ENCODE data around the gene GJE1. TPM values are rescaled to one million over a fixed set of nuclear protein-coding genes. Genes with fewer than 3 reads are reported as not detected.
"Not testable (repeated sequence)": the region's sequence is repeated elsewhere in the genome, so short reads cannot be mapped to it uniquely, and the experiment has no call there.

Gene GJE1
- not detected for total RNA-seq

GRCh38 chr6:142132625-142133024, at the start of gene GJE1:
TSS of gene GJE1 (plus strand) at chr6:142132925. CDS start at chr6:142133159, 234 bp downstream.
- Histone ChIP-seq H3K4me1 (ENCODE audit: control insufficient read depth in 3 of 3, insufficient read depth in 3 of 3, low read length in 3 of 3) (no peaks in the 10 kb centered on the region), H3K27me3 (ENCODE audit: control insufficient read depth in 3 of 3, insufficient read depth in 3 of 3, low read length in 3 of 3) (no peaks in the 10 kb centered on the region), H3K9ac (ENCODE audit: low read depth in 1 of 3, low read length in 3 of 3) (no peak within 1 kb of the TSS), H3K9me3 (ENCODE audit: control insufficient read depth in 3 of 3, low read length in 3 of 3) (peaks cover 0 to 2% (median 0%) of the 10 kb centered on the region in 3 donors), H3K36me3 (ENCODE audit: control insufficient read depth in 3 of 3, insufficient read depth in 3 of 3, low read length in 3 of 3) (no peaks in the 10 kb centered on the region), H3K4me3 (ENCODE audit: low read length in 3 of 3) (no peak within 1 kb of the TSS), H3K27ac (ENCODE audit: low read depth, low read length) (no peak within 1 kb of the TSS)

- no peaks in the 10 kb centered on the region for H3K9me3 ChIP-seq (ENCODE audit: control insufficient read depth in 3 of 3, low read length in 3 of 3)
- H3K36me3 ChIP-seq (ENCODE audit: control insufficient read depth in 3 of 3, insufficient read depth in 3 of 3, low read length in 3 of 3), result no peaks in the 10 kb centered on the region
- no peak overlapping the region for H3K9ac ChIP-seq (ENCODE audit: low read depth in 1 of 3, low read length in 3 of 3)
- no peak overlapping the region for H3K27ac ChIP-seq (ENCODE audit: low read depth, low read length)
- H3K27me3 ChIP-seq (ENCODE audit: control insufficient read depth in 3 of 3, insufficient read depth in 3 of 3, low read length in 3 of 3), result peaks cover 14 to 20% (median 15%) of the 10 kb centered on the region in 3 donors
- H3K4me1 ChIP-seq (ENCODE audit: control insufficient read depth in 3 of 3, insufficient read depth in 3 of 3, low read length in 3 of 3), result no peaks in the 10 kb centered on the region
- H3K4me3 ChIP-seq (ENCODE audit: low read length in 3 of 3), result no peak overlapping the region
Measured at GRCh38 chr6:142087950-142088857, 44.5 kb upstream of the GJE1 start.

- Histone ChIP-seq H3K27me3 (ENCODE audit: control insufficient read depth in 3 of 3, insufficient read depth in 3 of 3, low read length in 3 of 3) (peaks cover 14 to 20% (median 15%) of the 10 kb centered on the region in 3 donors), H3K9ac (ENCODE audit: low read depth in 1 of 3, low read length in 3 of 3) (no peak overlapping the region), H3K9me3 (ENCODE audit: control insufficient read depth in 3 of 3, low read length in 3 of 3) (no peaks in the 10 kb centered on the region), H3K36me3 (ENCODE audit: control insufficient read depth in 3 of 3, insufficient read depth in 3 of 3, low read length in 3 of 3) (no peaks in the 10 kb centered on the region), H3K4me3 (ENCODE audit: low read length in 3 of 3) (no peak overlapping the region), H3K27ac (ENCODE audit: low read depth, low read length) (no peak overlapping the region), H3K4me1 (ENCODE audit: control insufficient read depth in 3 of 3, insufficient read depth in 3 of 3, low read length in 3 of 3) (no peaks in the 10 kb centered on the region)
Measured at GRCh38 chr6:142088858-142089216, 43.9 kb upstream of the GJE1 start.

GRCh38 chr6:142104820-142105219, 27.9 kb upstream of the GJE1 start:
- not testable (repeated sequence) for H3K36me3 ChIP-seq (ENCODE audit: control insufficient read depth in 3 of 3, insufficient read depth in 3 of 3, low read length in 3 of 3); H3K27me3 ChIP-seq (ENCODE audit: control insufficient read depth in 3 of 3, insufficient read depth in 3 of 3, low read length in 3 of 3); H3K4me3 ChIP-seq (ENCODE audit: low read length in 3 of 3); H3K27ac ChIP-seq (ENCODE audit: low read depth, low read length); H3K9ac ChIP-seq (ENCODE audit: low read depth in 1 of 3, low read length in 3 of 3); H3K9me3 ChIP-seq (ENCODE audit: control insufficient read depth in 3 of 3, low read length in 3 of 3); H3K4me1 ChIP-seq (ENCODE audit: control insufficient read depth in 3 of 3, insufficient read depth in 3 of 3, low read length in 3 of 3)

GRCh38 chr6:142110820-142111219, 21.9 kb upstream of the GJE1 start:
- not testable (repeated sequence) for H3K9ac ChIP-seq (ENCODE audit: low read depth in 1 of 3, low read length in 3 of 3); H3K4me1 ChIP-seq (ENCODE audit: control insufficient read depth in 3 of 3, insufficient read depth in 3 of 3, low read length in 3 of 3); H3K36me3 ChIP-seq (ENCODE audit: control insufficient read depth in 3 of 3, insufficient read depth in 3 of 3, low read length in 3 of 3); H3K27ac ChIP-seq (ENCODE audit: low read depth, low read length); H3K27me3 ChIP-seq (ENCODE audit: control insufficient read depth in 3 of 3, insufficient read depth in 3 of 3, low read length in 3 of 3); H3K4me3 ChIP-seq (ENCODE audit: low read length in 3 of 3); H3K9me3 ChIP-seq (ENCODE audit: control insufficient read depth in 3 of 3, low read length in 3 of 3)

- Histone ChIP-seq H3K27me3 (ENCODE audit: control insufficient read depth in 3 of 3, insufficient read depth in 3 of 3, low read length in 3 of 3) (no peaks in the 10 kb centered on the region), H3K9me3 (ENCODE audit: control insufficient read depth in 3 of 3, low read length in 3 of 3) (no peaks in the 10 kb centered on the region), H3K36me3 (ENCODE audit: control insufficient read depth in 3 of 3, insufficient read depth in 3 of 3, low read length in 3 of 3) (no peaks in the 10 kb centered on the region), H3K9ac (ENCODE audit: low read depth in 1 of 3, low read length in 3 of 3) (no peak overlapping the region), H3K4me1 (ENCODE audit: control insufficient read depth in 3 of 3, insufficient read depth in 3 of 3, low read length in 3 of 3) (no peaks in the 10 kb centered on the region), H3K27ac (ENCODE audit: low read depth, low read length) (no peak overlapping the region), H3K4me3 (ENCODE audit: low read length in 3 of 3) (no peak overlapping the region)
Measured at GRCh38 chr6:142112451-142113061, 20.2 kb upstream of the GJE1 start.

GRCh38 chr6:142117366-142117765, 15.4 kb upstream of the GJE1 start:
- Histone ChIP-seq H3K9me3 (ENCODE audit: control insufficient read depth in 3 of 3, low read length in 3 of 3) (no peaks in the 10 kb centered on the region), H3K4me3 (ENCODE audit: low read length in 3 of 3) (no peak overlapping the region), H3K4me1 (ENCODE audit: control insufficient read depth in 3 of 3, insufficient read depth in 3 of 3, low read length in 3 of 3) (no peaks in the 10 kb centered on the region), H3K27me3 (ENCODE audit: control insufficient read depth in 3 of 3, insufficient read depth in 3 of 3, low read length in 3 of 3) (no peaks in the 10 kb centered on the region), H3K36me3 (ENCODE audit: control insufficient read depth in 3 of 3, insufficient read depth in 3 of 3, low read length in 3 of 3) (no peaks in the 10 kb centered on the region), H3K9ac (ENCODE audit: low read depth in 1 of 3, low read length in 3 of 3) (no peak overlapping the region), H3K27ac (ENCODE audit: low read depth, low read length) (no peak overlapping the region)

- no peaks in the 10 kb centered on the region for H3K4me1 ChIP-seq (ENCODE audit: control insufficient read depth in 3 of 3, insufficient read depth in 3 of 3, low read length in 3 of 3)
- no peak overlapping the region for H3K27ac ChIP-seq (ENCODE audit: low read depth, low read length)
- H3K36me3 ChIP-seq (ENCODE audit: control insufficient read depth in 3 of 3, insufficient read depth in 3 of 3, low read length in 3 of 3), result no peaks in the 10 kb centered on the region
- no peaks in the 10 kb centered on the region for H3K9me3 ChIP-seq (ENCODE audit: control insufficient read depth in 3 of 3, low read length in 3 of 3)
- H3K27me3 ChIP-seq (ENCODE audit: control insufficient read depth in 3 of 3, insufficient read depth in 3 of 3, low read length in 3 of 3), result no peaks in the 10 kb centered on the region
- no peak overlapping the region for H3K9ac ChIP-seq (ENCODE audit: low read depth in 1 of 3, low read length in 3 of 3)
- H3K4me3 ChIP-seq (ENCODE audit: low read length in 3 of 3), result no peak overlapping the region
Measured at GRCh38 chr6:142118328-142118727, 14.4 kb upstream of the GJE1 start.

- Histone ChIP-seq H3K9me3 (ENCODE audit: control insufficient read depth in 3 of 3, low read length in 3 of 3) (no peaks in the 10 kb centered on the region), H3K4me3 (ENCODE audit: low read length in 3 of 3) (no peak overlapping the region), H3K27ac (ENCODE audit: low read depth, low read length) (no peak overlapping the region), H3K36me3 (ENCODE audit: control insufficient read depth in 3 of 3, insufficient read depth in 3 of 3, low read length in 3 of 3) (no peaks in the 10 kb centered on the region), H3K4me1 (ENCODE audit: control insufficient read depth in 3 of 3, insufficient read depth in 3 of 3, low read length in 3 of 3) (no peaks in the 10 kb centered on the region), H3K9ac (ENCODE audit: low read depth in 1 of 3, low read length in 3 of 3) (no peak overlapping the region), H3K27me3 (ENCODE audit: control insufficient read depth in 3 of 3, insufficient read depth in 3 of 3, low read length in 3 of 3) (no peaks in the 10 kb centered on the region)
Measured at GRCh38 chr6:142118925-142119324, 13.8 kb upstream of the GJE1 start.

- H3K4me3 ChIP-seq (ENCODE audit: low read length in 3 of 3), result no peak overlapping the region
- no peak overlapping the region for H3K9ac ChIP-seq (ENCODE audit: low read depth in 1 of 3, low read length in 3 of 3)
- H3K27ac ChIP-seq (ENCODE audit: low read depth, low read length), result no peak overlapping the region
- no peaks in the 10 kb centered on the region for H3K9me3 ChIP-seq (ENCODE audit: control insufficient read depth in 3 of 3, low read length in 3 of 3)
- H3K36me3 ChIP-seq (ENCODE audit: control insufficient read depth in 3 of 3, insufficient read depth in 3 of 3, low read length in 3 of 3), result no peaks in the 10 kb centered on the region
- no peaks in the 10 kb centered on the region for H3K27me3 ChIP-seq (ENCODE audit: control insufficient read depth in 3 of 3, insufficient read depth in 3 of 3, low read length in 3 of 3)
- no peaks in the 10 kb centered on the region for H3K4me1 ChIP-seq (ENCODE audit: control insufficient read depth in 3 of 3, insufficient read depth in 3 of 3, low read length in 3 of 3)
Measured at GRCh38 chr6:142121342-142121741, 11.4 kb upstream of the GJE1 start.

All from skeletal muscle tissue (tissue), 4 donors.